ENCODE measurements around the gene RAPGEF5. TPM values are rescaled to one million over a fixed set of nuclear protein-coding genes. Genes with fewer than 3 reads are reported as not detected.

The RAPGEF5 gene
- total RNA-seq, 1 experiment from 2014 or later: 13.3 TPM

DNA sequence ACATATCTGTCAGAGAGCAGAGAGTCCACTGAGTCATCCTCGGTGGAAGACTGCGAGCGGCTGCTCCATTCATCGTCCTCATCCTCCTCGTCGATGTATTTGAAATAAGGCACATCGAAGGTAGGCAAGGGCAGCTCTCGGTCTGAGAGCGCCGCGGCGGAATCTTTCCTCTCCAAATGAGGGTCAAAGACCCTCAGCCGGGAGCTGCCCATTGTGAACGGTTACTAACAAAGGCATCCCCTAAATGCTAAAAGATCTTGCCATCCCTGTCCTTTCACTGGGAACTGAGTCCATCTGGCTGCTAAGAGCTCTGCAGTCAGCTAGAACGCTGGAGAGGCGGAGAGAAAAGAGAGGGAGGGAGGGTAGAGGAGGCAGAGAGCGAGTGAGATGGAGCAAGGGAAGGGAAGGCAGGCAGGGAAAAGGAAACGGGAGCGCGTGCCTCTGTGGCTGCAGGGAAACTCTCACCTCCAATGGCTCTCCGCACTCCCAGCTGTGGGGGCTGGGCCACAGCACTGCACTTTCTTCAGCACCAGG lies 163.4 kb downstream of the RAPGEF5 start:
- Histone ChIP-seq H3K4ac (ENCODE audit: low read depth, low read length) (no peak overlapping the region), H3K23ac (ENCODE audit: insufficient read length, low read depth, low read length) (no peak overlapping the region), H3K56ac (ENCODE audit: insufficient read length, low read depth, low read length) (no peak overlapping the region), H3K9ac (ENCODE audit: extremely low read depth, insufficient read length, low read length) (peak overlapping the region; percentile 30), H3K18ac (ENCODE audit: insufficient read length, low read depth, low read length) (no peak overlapping the region), H2BK120ac (ENCODE audit: low read depth, low read length, poor library complexity, severe bottlenecking) (no peak overlapping the region), H2BK12ac (ENCODE audit: insufficient read length, low read depth, low read length) (no peak overlapping the region), H2AFZ (ENCODE audit: low read length) (no peak overlapping the region), H2BK5ac (ENCODE audit: insufficient read length, low read length) (no peak overlapping the region), H3K14ac (ENCODE audit: insufficient read depth, low read length) (no peak overlapping the region), H3K27me3 (ENCODE audit: insufficient read depth, low read length) (no peaks in the 10 kb centered on the region), H3K9me3 (ENCODE audit: control insufficient read depth, low read depth, low read length) (no peaks in the 10 kb centered on the region), H4K20me1 (ENCODE audit: control insufficient read depth, insufficient read depth, insufficient read length) (peaks cover 3% of the 10 kb centered on the region), H3K4me2 (ENCODE audit: insufficient read depth, insufficient read length, low read length) (peak overlapping the region; percentile 83), H3K4me1 (ENCODE audit: insufficient read depth, low read length) (peaks cover 4% of the 10 kb centered on the region; the same call in 1 of the 2 replicates), H4K91ac (ENCODE audit: insufficient read length, low read depth, low read length) (no peak overlapping the region), H3K23me2 (ENCODE audit: insufficient read length, low read depth, low read length, poor library complexity, severe bottlenecking) (peaks cover 8% of the 10 kb centered on the region), H3K27ac (ENCODE audit: insufficient read length, low read depth, low read length) (no peak overlapping the region), H4K5ac (ENCODE audit: insufficient read length, low read depth, low read length) (no peak overlapping the region), H3K79me1 (ENCODE audit: insufficient read depth, low read depth, low read length, poor library complexity, severe bottlenecking) (no peaks in the 10 kb centered on the region), H2AK5ac (ENCODE audit: insufficient read length, low read length) (no peak overlapping the region), H3K79me2 (ENCODE audit: insufficient read depth, low read length) (no peaks in the 10 kb centered on the region), H2BK15ac (ENCODE audit: low read depth, low read length) (no peak overlapping the region), H2BK20ac (ENCODE audit: low read depth, low read length, poor library complexity, severe bottlenecking) (no peak overlapping the region), H3T11ph (ENCODE audit: low read length) (no peak overlapping the region), H4K8ac (replicated peaks; ENCODE audit: insufficient read length, low read depth, low read length) (no peak overlapping the region)
- no CpG with 5 or more reads among the region's 21 CpGs for WGBS (ENCODE audit: extremely low coverage, insufficient read length, low lambda C conversion rate)
- peaks cover 34% of the 10 kb centered on the region for H3K27me3 Mint-ChIP-seq (ENCODE audit: low read depth)
- H3K9me3 Mint-ChIP-seq: no peaks in the 10 kb centered on the region
- TF ChIP-seq, protein P1, sequence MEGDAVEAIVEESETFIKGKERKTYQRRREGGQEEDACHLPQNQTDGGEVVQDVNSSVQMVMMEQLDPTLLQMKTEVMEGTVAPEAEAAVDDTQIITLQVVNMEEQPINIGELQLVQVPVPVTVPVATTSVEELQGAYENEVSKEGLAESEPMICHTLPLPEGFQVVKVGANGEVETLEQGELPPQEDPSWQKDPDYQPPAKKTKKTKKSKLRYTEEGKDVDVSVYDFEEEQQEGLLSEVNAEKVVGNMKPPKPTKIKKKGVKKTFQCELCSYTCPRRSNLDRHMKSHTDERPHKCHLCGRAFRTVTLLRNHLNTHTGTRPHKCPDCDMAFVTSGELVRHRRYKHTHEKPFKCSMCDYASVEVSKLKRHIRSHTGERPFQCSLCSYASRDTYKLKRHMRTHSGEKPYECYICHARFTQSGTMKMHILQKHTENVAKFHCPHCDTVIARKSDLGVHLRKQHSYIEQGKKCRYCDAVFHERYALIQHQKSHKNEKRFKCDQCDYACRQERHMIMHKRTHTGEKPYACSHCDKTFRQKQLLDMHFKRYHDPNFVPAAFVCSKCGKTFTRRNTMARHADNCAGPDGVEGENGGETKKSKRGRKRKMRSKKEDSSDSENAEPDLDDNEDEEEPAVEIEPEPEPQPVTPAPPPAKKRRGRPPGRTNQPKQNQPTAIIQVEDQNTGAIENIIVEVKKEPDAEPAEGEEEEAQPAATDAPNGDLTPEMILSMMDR (conservative IDR thresholded peaks at IDR 0.05): no peak
- H3K27ac Mint-ChIP-seq: peak overlapping the region in 2 of 3 experiments; percentile 57 to 63; a peak in 3 of 7 replicates
- peak overlapping the region; percentile 68 to 85 for H3K4me3 Mint-ChIP-seq
- H3K4me1 Mint-ChIP-seq: peaks cover 50 to 75% of the 10 kb centered on the region in 2 experiments
- H3K36me3 Mint-ChIP-seq (ENCODE audit: insufficient read depth in 1 of 3, low read depth in 3 of 3): peaks cover 0 to 2% (median 0%) of the 10 kb centered on the region in 3 experiments; a peak in 3 of 7 replicates
- DNase-seq: peak; percentile 84

Data from H9 (cell line).